HG02763 (cell line): ENCODE results near the gene SSTR3.

Experiments used
- ATAC-seq: cut with Tn5 transposase; IDR thresholded peaks from one replicate; pipeline ENCODE4 v1.9.1; 2021; ENCODE audit warnings: mild to moderate bottlenecking, moderate library complexity; ENCODE audit not compliant: unreplicated experiment

Gene SSTR3

GRCh38 chr22:37169947-37170688, 42.2 kb downstream of the SSTR3 start:
- no peak for ATAC-seq

- ATAC-seq: no peak
These were observed 42.9 kb downstream of the SSTR3 start for GRCh38 chr22:37169406-37169805.

GRCh38 chr22:37167981-37168647, 44.2 kb downstream of the SSTR3 start:
- ATAC-seq: no peak

GRCh38 chr22:37167176-37167980, 44.9 kb downstream of the SSTR3 start:
- no peak for ATAC-seq

GRCh38 chr22:37166675-37167066, 45.6 kb downstream of the SSTR3 start:
- ATAC-seq: no peak

GRCh38 chr22:37165940-37166674, 46.2 kb downstream of the SSTR3 start:
- no peak for ATAC-seq

GRCh38 chr22:37165066-37165465, 47.2 kb downstream of the SSTR3 start:
- no peak for ATAC-seq

GRCh38 chr22:37164505-37164887, 47.8 kb downstream of the SSTR3 start:
- ATAC-seq: no peak

- peak; percentile 30 for ATAC-seq
These were observed 48.4 kb downstream of the SSTR3 start for GRCh38 chr22:37163575-37164504.

GRCh38 chr22:37163096-37163489, 49.2 kb downstream of the SSTR3 start:
- ATAC-seq: no peak

GRCh38 chr22:37162221-37163095, 49.8 kb downstream of the SSTR3 start:
- peak; percentile 43 for ATAC-seq

- ATAC-seq: no peak
These were observed 50.8 kb downstream of the SSTR3 start for GRCh38 chr22:37161443-37161842.

GRCh38 chr22:37160027-37160426, 52.2 kb downstream of the SSTR3 start:
- no peak for ATAC-seq

- ATAC-seq: no peak
These were observed 53.4 kb downstream of the SSTR3 start for GRCh38 chr22:37158963-37159290.

GRCh38 chr22:37157516-37158285, 54.6 kb downstream of the SSTR3 start:
- ATAC-seq: no peak

- no peak for ATAC-seq
These were observed 55.4 kb downstream of the SSTR3 start for GRCh38 chr22:37156686-37157435.

GRCh38 chr22:37155971-37156370, 56.3 kb downstream of the SSTR3 start:
- ATAC-seq: no peak
